Endothelial cell of umbilical vein (primary cell): ENCODE data around the gene HIVEP3. TPM values are rescaled to one million over a fixed set of nuclear protein-coding genes. Genes with fewer than 3 reads are reported as not detected.

Experiments
- BruUV-seq: library from RNA; stranded (reverse); fragments of 400-500 nt; replicated peaks from 2 replicates; lab custom pipeline; 2021; lab: Mats Ljungman, UMichigan
- CTCF ChIA-PET: fragments of 300-600, 350-600 bp; sonication (Branson Sonifier 250); formaldehyde crosslinking; loops from one replicate; lab custom pipeline; 2021; ENCODE audit warnings: antibody characterized with exemption, inconsistent platforms; lab: Charles Lee
- POLR2A ChIA-PET: fragments of 300-600, 350-600 bp; sonication (Branson Sonifier 250); formaldehyde crosslinking; loops from one replicate; lab custom pipeline; 2021; ENCODE audit warnings: antibody characterized with exemption, inconsistent platforms; lab: Charles Lee
- DNase-seq: peaks from one replicate; pipeline ENCODE4 v3.0.0-alpha.2; 2011; ENCODE audit warnings: low read depth, low spot score
- FAIRE-seq: peaks from 2 replicates; lab custom pipeline; 2011; peaks lifted over from hg19 to GRCh38; lab: Jason Lieb, UNC
- H2AFZ ChIP-seq: 2 replicates; pipeline ENCODE4 v1.6.0; 2012; ENCODE audit warnings: low read depth, low read length, control low read depth, inconsistent platforms
- H3K27ac ChIP-seq: 2 replicates; pipeline ENCODE4 v1.5.1; 2011; ENCODE audit warnings: low read depth, mild to moderate bottlenecking, control low read depth, low read length, moderate library complexity; ENCODE audit not compliant: insufficient read depth
- H3K27me3 ChIP-seq, 2 experiments: 2 replicates each; pipeline versions ENCODE4 v1.6.0 to v1.6.1; 2011; ENCODE audit warnings: low read length in 2 of 2, mixed read lengths in 1 of 2; ENCODE audit not compliant: control insufficient read depth in 2 of 2, insufficient read depth in 2 of 2
- H3K36me3 ChIP-seq, 2 experiments: 2 replicates in 1 of 2; 3 replicates in 1 of 2; pipeline ENCODE4 v1.5.1; 2011; ENCODE audit warnings: low read length in 2 of 2, mild to moderate bottlenecking in 1 of 2, moderate library complexity in 1 of 2; ENCODE audit not compliant: control insufficient read depth in 2 of 2, insufficient read depth in 2 of 2; ENCODE audit errors: extremely low read depth in 1 of 2
- H3K4me1 ChIP-seq: 3 replicates; pipeline ENCODE4 v1.5.1; 2011; ENCODE audit warnings: mild to moderate bottlenecking, low read length; ENCODE audit not compliant: control insufficient read depth, insufficient read depth; ENCODE audit errors: extremely low read depth
- H3K4me2 ChIP-seq: 2 replicates; pipeline ENCODE4 v1.6.1; 2011; ENCODE audit warnings: low read length, control low read depth, mixed read lengths; ENCODE audit not compliant: insufficient read depth
- H3K4me3 ChIP-seq, 3 experiments: fragments of 200-600 bp in 1 of 3; sonication (generic), shearing (Covaris generic) in 1 of 3; replicated peaks in 1 of 3; 2 replicates each; pipeline ENCODE4 v1.5.1; 2011 to 2016; ENCODE audit warnings: control low read depth in 3 of 3, low read length in 3 of 3, mild to moderate bottlenecking in 2 of 3, inconsistent platforms in 1 of 3, low read depth in 1 of 3, moderate library complexity in 1 of 3; ENCODE audit not compliant: insufficient read depth in 1 of 3
- H3K79me2 ChIP-seq: 2 replicates; pipeline ENCODE4 v1.6.0; 2012; ENCODE audit warnings: low read length, inconsistent platforms; ENCODE audit not compliant: control insufficient read depth, insufficient read depth
- H3K9ac ChIP-seq: replicated peaks from 2 replicates; pipeline ENCODE3; 2011; ENCODE audit warnings: low read length, control low read depth; ENCODE audit not compliant: insufficient read depth; ENCODE audit errors: extremely low read depth
- H3K9me1 ChIP-seq: replicated peaks from 3 replicates; pipeline ENCODE4 v1.6.0; 2011; ENCODE audit warnings: mild to moderate bottlenecking, low read length; ENCODE audit not compliant: control insufficient read depth, insufficient read depth; ENCODE audit errors: extremely low read depth
- H3K9me3 ChIP-seq: replicated peaks from 2 replicates; pipeline ENCODE4 v1.5.1; 2012; ENCODE audit warnings: low read length, inconsistent platforms; ENCODE audit not compliant: control insufficient read depth, insufficient read depth
- H4K20me1 ChIP-seq: replicated peaks from 2 replicates; pipeline ENCODE3; 2011; ENCODE audit warnings: mild to moderate bottlenecking, low read length; ENCODE audit not compliant: control insufficient read depth, insufficient read depth; ENCODE audit errors: extremely low read depth
- CTCF ChIP-seq, 2 donors: IDR thresholded peaks; 1 replicate in 1 of 2; 2 replicates in 1 of 2; pipeline ENCODE4 v1.5.1; 2011; ENCODE audit warnings: low read length in 2 of 2, mild to moderate bottlenecking in 2 of 2, moderate library complexity in 2 of 2, control low read depth in 1 of 2, inconsistent platforms in 1 of 2, low read depth in 1 of 2; ENCODE audit not compliant: insufficient read depth in 1 of 2; ENCODE audit errors: extremely low read depth in 1 of 2
- EZH2 ChIP-seq: IDR thresholded peaks from 2 replicates; pipeline ENCODE4 v1.6.1; 2012; ENCODE audit warnings: borderline replicate concordance, low read depth, mild to moderate bottlenecking, moderate library complexity, low read length, inconsistent platforms; ENCODE audit not compliant: severe bottlenecking
- FOS ChIP-seq: IDR thresholded peaks from 2 replicates; pipeline ENCODE4 v1.6.1; 2011; ENCODE audit warnings: mild to moderate bottlenecking, low read length, moderate library complexity, borderline replicate concordance; ENCODE audit not compliant: insufficient read depth
- GATA2 ChIP-seq: IDR thresholded peaks from 2 replicates; pipeline ENCODE4 v1.7.0; 2011; ENCODE audit warnings: low read depth, mild to moderate bottlenecking, moderate library complexity, mixed read lengths, low read length; ENCODE audit not compliant: insufficient read length, insufficient read depth
- JUN ChIP-seq: IDR thresholded peaks from 2 replicates; pipeline ENCODE4 v1.6.1; 2011; ENCODE audit warnings: borderline replicate concordance, low read depth; ENCODE audit not compliant: insufficient read length, insufficient read depth
- MAX ChIP-seq: IDR thresholded peaks from 2 replicates; pipeline ENCODE4 v1.6.1; 2011; ENCODE audit not compliant: insufficient read depth, insufficient read length
- MYC ChIP-seq: IDR thresholded peaks from one replicate; pipeline ENCODE4 v1.6.1; 2011; ENCODE audit warnings: mild to moderate bottlenecking, low read depth, low read length
- POLR2A ChIP-seq: IDR thresholded peaks from 2 replicates; pipeline ENCODE4 v1.6.1; 2012; ENCODE audit warnings: low read depth, mild to moderate bottlenecking, control low read depth, low read length
- POLR2AphosphoS5 ChIP-seq: IDR thresholded peaks from 2 replicates; pipeline ENCODE4 v1.6.1; 2012; ENCODE audit warnings: low read depth, mild to moderate bottlenecking, control low read depth, low read length, moderate library complexity; ENCODE audit not compliant: insufficient read depth
- dilution Hi-C: fragments of 300-500 bp; cut with MboI; formaldehyde crosslinking; loops from one replicate; pipeline ENCODE4 v1.15.0; 2019; ENCODE audit warnings: low sequenced_read_pairs; ENCODE audit not compliant: extremely low pct_ligation_motif_present
- intact Hi-C: fragments of 100-400 bp; cut with micrococcal nuclease; formaldehyde crosslinking; loops from one replicate; pipeline ENCODE4 v1.10.0; 2022
- polyA plus RNA-seq, 4 experiments: library from polyadenylated mRNA; depleted of rRNA in 3 of 4; stranded (reverse) in 3 of 4; unstranded in 1 of 4; fragments of >200 nt; gene quantifications; 2 replicates each; pipeline versions ENCODE4 v1.2.1 to v1.2.3, GENCODE V29; 2011 to 2012; ENCODE audit warnings: missing spikeins in 1 of 4
- total RNA-seq: library from RNA; stranded (reverse); gene quantifications from 2 replicates; pipeline ENCODE4 v1.2.3, GENCODE V29; 2021

HIVEP3 gene
- total and polyA plus RNA-seq, 2 donors (not counting 3 experiments of a cell fraction or from before 2014, with no cell fraction given) = 3.4 to 4.0 TPM

GRCh38 chr1:41819069-41819468, 99.7 kb downstream of the HIVEP3 start:
- POLR2A ChIA-PET = no interaction called here
- H3K9me1 ChIP-seq = no peaks in the 10 kb centered on the region
- no peaks in the 10 kb centered on the region for H4K20me1 ChIP-seq
- CTCF ChIA-PET = no interaction called here
- no peaks in the 10 kb centered on the region for H3K27me3 ChIP-seq
- no peak overlapping the region for H3K4me2 ChIP-seq
- no peaks in the 10 kb centered on the region for H3K79me2 ChIP-seq
- no peaks in the 10 kb centered on the region for H3K36me3 ChIP-seq
- TF ChIP-seq POLR2AphosphoS5 (no peak), MAX (no peak), CTCF (IDR thresholded peaks at IDR 0.05; ENCODE audit: extremely low read depth in 1 of 2, insufficient read depth in 1 of 2, low read depth in 1 of 2, low read length in 2 of 2) (no peak), POLR2A (no peak), FOS (no peak), GATA2 (no peak), MYC (no peak), JUN (no peak), EZH2 (no peak)
- intact Hi-C loops (loop anchor here (10.0 kb wide), 1 partner anchor 326 kb away; no protein-coding TSS in a partner anchor), dilution Hi-C loops (no loop called here)
- DNase-seq = no peak
- H2AFZ ChIP-seq = no peak overlapping the region
- no peaks in the 10 kb centered on the region for H3K9me3 ChIP-seq
- H3K9ac ChIP-seq = no peak overlapping the region
- H3K4me3 ChIP-seq = no peak overlapping the region
- no peaks in the 10 kb centered on the region for H3K4me1 ChIP-seq
- FAIRE-seq = no peak
- no peak overlapping the region for H3K27ac ChIP-seq
- no TSS peak for BruUV-seq
